NCI-H1417 treated with DMSO at 0.1 percent for 48 hours (cell line): Measurements from ENCODE around the gene HSP90B1.
A peak's percentile ranks its signal among the peaks of the same experiment; 100 is the strongest.

Experiments used
- DNase-seq: peaks from one replicate; lab custom pipeline; 2025; lab: John Stamatoyannopoulos, UW

The HSP90B1 gene

DNA sequence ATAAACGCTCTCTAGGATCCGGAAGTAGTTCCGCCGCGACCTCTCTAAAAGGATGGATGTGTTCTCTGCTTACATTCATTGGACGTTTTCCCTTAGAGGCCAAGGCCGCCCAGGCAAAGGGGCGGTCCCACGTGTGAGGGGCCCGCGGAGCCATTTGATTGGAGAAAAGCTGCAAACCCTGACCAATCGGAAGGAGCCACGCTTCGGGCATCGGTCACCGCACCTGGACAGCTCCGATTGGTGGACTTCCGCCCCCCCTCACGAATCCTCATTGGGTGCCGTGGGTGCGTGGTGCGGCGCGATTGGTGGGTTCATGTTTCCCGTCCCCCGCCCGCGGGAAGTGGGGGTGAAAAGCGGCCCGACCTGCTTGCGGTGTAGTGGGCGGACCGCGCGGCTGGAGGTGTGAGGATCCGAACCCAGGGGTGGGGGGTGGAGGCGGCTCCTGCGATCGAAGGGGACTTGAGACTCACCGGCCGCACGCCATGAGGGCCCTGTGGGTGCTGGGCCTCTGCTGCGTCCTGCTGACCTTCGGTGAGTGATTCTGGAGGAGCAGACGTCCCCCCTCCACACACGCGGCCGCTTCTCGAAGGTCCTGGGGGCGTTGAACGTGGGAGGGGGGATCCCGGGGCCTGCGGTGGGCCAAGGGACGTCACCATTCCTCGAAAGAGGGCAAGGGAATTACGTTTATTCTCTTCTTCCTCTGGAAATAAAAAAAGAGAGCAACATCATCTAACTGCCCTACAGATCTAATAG is at the start of gene HSP90B1:
TSS of gene HSP90B1 (plus strand) at position 377 of the 753 bp plus-strand sequence. CDS start at position 483, 106 bp downstream.
- DNase-seq: peak; percentile 99

DNA sequence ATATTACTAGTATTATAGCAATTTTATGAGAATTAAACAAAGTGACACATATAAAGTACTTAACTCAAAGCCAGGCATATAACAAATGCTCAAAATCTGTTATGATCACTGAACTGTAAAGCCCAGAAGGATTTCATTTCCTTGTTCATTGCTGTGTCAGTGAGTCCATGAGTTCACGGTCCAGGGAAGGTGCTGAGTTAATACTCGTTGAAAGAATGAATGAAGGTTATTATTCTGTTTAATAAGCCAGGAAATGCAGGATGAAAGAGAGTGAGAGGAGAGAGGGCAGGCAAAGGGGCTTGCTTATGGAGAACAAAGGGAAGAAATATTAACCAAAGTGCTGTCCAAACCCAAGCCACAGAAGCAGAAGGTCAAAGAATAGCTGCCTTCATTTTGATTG is 48.9 kb upstream of the HSP90B1 start:
- DNase-seq: no peak

DNA sequence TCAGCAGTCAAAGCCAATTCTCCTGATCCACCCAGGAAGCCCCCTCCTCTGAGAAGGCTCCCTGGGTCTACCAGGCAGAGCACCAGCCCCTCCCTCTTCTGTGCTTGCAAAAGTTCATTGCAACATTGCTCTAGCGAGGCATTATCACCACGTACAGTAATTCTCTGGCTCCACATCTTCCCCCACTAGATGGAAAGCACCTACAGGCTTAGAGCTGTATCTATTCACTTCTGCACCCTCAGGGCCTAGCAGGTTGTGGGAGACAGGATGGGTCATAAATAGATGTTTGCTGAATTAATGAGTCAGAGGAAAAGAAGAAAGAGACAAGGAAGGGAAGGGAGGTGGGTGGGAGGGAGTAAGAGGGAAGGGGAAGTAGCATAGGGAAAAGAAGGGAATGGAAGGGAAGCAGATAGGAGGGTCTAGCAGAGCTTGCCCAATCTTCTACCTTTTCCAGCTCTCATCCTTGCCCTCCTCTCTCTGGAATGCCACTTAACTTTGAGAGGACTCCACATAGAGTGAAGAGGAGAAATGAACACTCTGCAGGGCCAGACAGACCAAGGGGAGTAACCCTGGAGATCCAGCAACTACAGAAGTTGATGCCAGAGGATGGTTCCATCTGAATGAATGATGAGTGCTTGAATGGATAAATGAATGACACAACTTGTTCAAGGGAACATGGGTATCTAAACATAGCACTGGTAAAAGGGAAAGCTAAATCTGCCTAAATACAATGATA is 47.2 kb upstream of the HSP90B1 start:
- no peak for DNase-seq

DNA sequence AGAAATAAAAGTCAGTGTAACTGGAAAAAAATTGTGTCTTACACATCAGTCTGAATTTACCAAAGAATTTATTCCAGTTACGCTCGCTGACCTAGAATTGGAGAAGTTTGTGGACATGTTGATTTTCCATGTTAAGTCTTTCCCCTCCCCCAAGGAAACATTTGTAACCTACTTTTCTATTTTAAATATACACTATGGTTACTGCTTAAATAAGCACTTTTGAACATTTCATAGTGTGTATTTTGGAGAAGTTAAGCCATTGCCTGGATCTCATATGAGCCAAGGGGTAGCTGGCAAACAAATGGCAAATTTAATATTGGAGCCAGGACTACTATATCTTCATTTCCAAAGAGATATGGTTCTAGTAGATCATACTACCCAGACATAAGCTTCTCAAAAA is 46.3 kb upstream of the HSP90B1 start:
- DNase-seq: no peak

DNA sequence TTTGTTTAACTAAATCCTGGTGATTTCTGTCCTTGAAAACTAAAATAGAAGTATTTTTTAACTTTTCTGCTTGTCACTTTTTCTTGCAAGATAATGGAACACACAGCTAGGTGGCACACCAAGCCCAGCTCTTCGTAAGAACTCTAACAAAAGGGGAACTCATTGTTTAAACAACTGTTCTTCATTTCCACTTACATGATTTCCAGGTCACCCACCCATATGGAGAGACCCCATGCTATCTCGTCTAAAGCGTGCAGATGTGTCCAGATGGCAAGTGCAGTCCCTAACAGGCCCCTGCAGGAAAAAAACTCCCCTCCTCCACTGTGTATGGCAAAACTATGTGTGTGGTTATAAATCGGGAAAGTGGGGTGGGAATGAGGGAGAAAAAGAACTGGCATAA is 45.9 kb upstream of the HSP90B1 start:
- peak; percentile 11 for DNase-seq

DNA sequence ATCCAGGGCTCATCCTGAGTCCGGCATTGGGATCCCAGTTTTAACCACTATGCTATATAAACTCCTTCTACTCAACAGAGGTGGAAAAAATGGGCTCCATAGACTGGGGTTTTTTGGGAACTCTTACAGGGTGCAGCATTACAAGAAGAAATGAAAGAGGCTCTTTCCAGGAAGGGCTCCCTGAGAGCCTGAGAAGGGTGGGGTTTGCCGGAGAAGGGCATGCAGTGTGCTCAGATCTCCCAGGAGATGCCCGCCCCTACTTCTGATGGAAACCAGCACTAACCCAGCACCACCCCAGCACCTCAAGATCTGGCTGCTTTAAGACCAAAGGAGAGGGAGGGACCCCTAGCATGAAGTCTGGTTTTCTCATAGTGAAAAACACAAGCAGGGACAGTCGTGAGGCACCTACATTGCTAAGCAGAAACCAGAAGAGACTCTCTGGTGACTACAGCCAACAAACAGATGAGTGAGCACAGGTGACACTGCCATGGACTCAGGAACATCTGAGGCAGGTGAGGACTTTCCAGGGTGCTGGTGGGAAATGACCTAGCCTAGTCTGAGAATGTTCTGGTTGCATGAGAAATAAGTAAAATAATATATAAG is 43.9 kb upstream of the HSP90B1 start:
- DNase-seq: no peak

DNA sequence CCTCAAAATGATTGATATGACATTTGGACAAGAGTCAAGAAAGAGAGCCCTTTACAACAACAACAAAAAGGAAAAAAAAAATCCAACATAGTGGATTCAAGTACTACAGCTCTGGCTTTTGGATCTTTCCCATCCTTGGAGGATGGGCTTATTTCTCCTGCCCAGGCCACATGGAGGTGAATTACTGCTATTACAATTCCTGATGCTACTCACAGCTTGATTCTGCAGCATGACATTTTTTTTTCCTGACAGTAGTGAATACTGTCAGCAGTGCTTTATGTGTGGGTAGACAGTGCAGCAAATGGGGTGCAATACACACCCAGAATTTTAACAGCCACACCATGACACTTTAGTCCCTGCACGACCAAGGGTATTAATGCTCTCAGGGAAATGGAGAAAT is 42.5 kb upstream of the HSP90B1 start:
- DNase-seq: no peak

DNA sequence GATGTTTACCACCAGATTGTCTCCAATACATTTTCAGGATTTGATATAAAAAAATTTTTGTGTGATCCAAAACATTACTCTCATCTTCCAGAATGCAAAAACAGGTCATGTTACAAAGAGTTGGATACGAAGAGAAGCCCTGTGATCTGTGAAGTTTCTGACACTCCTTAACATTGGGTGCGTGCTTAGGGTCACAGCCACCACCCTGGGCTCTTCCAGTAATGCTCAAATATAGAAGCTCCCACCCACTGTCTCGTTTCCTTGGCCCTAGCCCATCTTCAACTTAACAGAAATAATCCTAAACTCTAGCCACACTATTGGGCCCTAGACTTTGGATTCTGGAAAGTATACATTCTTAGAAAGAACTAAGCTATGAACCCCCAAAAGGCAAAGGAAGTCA is 32.9 kb upstream of the HSP90B1 start:
- no peak for DNase-seq

DNA sequence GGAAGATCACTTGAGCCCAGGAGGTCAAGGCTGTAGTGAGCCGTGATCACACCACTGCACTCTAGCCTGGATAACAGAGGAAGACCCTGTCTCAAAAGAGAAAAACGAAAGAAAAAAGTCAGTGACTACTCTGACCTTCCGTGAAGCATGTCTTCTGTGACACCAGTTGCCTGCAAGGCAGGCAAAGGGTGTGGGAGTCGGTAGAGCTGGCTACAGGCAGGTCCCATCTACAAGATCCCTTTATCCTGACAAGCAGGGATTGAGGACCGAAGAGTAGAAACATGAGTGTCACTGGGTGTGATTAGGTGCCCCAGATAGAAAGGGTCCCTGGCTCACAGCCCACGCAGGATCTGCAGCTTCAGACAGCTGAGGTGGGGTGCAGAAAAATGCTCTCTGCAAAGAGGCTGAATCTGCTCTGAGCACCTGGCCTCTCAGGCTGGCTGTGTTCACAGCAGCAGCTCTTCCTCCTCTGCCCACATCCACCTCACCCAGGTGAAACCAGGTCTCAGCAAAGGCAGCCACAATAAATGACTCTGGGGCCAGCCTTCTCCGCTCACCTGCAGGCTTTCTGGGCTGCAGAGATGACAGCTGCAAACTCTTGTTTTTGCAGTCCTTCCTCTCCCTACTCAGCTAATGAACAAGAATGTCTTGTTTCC is 28.6 kb upstream of the HSP90B1 start:
- no peak for DNase-seq

DNA sequence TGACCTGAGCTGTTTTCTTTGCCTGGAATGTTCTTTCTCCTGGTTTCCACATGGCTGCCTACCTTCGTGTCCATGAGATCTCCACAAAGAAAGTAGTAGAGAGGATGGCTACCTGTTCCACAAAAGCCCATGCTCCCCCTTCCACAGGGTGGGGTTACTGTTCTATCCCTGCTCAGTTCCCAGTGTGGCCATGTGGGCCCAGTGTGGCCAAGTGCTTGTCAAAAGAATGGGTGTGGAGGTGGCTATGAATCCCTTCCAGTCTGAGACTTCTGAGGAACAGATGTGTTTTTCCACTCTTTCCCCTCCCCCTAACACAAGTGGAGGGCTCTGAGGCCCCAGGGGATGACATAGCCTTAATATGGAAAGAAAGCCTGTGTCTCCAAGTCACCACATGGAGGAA is 26.2 kb upstream of the HSP90B1 start:
- DNase-seq: no peak

DNA sequence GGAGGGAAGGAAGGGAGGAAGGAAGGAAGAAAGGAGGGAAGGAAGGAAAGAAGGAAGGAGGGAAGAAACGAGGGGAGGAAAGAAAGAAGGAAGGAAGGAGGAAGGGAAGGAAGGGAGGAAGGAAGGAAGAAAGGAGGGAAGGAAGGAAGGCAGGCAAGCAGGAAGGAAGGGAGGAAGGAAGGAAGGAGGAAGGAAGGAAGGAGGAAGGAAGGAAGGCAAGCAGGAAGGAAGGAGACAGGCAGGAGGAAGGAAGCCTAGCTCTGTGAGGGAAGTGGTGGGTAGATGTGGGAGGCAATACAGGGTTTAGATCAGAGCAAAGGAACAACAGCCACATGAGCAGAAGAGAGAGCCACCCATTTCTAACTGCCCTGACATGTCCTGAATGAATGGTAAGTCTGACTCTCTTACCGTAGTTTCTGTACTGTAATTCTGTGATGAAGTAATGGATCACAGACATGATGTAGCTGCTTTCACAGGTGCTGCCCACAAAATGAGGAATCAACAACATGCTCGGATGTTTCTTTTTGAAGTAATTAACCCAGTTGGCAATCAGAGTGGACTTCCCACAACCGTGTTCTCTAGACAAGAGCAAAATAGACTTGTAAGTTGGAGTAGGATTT is 24.4 kb upstream of the HSP90B1 start:
- no peak for DNase-seq

DNA sequence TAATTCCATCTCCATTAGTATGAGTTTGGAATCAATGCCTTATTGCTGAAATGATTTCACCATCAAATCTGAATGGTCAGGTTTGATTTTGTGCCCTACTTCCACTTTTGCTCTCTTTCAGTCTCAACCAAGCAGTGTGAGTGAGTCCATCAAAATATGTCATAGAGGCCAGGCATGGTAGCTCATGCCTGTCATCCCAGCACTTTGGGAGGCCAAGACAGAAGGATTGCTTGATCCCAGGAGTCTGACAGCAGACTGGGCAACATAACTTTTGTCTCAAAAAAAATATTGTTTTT is 22.0 kb upstream of the HSP90B1 start:
- DNase-seq: no peak

DNA sequence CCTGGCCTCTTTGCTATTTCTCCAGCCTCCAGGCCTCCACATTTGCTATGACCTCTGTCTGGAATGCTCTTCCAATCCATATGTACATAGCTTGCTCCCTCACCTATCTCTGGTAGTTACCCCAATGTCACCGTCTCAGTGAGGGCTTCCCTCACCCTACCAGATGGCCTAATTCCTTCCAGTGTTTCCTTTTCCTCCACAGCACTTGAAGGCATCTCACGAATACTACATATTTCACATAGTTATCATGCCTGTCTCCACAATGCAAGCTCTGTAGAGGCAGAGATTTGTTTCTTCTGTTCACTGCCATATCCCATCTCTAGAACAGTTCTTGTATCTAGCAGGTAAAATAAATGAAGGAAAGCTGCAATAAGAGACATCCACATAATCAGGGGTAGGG is 21.3 kb upstream of the HSP90B1 start:
- no peak for DNase-seq

DNA sequence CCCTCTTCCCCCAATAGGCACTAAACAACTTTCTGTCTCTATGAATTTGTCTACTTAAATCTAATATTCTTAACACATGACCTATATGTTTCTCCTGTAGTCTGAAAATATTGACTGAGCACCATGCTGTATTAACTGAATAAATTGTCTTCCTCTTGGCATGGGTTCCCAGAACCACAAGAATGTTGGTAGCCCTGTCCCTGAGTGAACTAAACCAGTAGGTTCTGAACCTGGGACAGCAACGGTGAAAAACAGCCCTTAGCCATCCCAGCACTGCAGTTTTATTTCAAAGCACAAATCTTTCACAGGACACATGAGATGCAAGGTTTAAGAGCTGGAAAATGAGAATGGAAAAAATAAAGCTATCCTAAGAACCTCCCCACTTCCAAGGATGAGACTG is 20.4 kb upstream of the HSP90B1 start:
- DNase-seq: no peak

DNA sequence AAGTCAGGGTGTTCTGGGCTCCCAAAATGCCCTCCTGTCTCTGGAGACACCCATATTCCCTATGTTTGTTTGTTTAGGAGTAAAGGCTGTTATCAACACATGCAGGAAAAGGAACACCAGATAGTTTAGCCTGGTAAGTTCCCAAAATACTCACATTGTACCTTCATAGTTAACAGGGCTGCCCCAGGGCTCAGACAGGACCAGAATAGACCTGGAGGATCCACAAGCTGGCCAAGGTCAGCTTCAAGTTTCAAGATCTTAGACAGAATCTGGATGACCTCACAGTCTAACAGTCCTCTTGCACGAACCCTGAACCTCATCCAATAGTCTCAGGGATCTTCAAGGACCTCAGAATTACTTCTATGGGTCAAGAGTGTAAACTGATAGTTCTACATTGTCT is 18.1 kb upstream of the HSP90B1 start:
- DNase-seq: no peak

DNA sequence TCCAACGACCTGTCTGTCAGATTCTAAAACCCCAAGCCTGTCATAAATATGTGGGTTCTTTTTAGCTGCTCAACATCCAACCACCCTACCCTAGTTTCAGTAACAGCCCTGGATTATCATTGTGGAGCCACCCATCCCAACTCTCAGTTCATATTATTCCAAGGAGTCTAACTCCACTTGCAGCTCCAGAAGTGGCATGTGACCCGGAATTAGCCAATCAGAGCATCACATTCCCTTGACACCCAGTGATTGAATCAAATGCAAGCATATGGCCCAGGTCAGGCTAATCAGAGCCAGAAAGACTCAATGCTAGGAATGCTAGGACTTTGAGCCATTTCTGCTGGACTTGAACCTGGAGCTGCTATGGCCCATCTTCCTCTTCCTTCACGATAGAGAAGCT is 17.1 kb upstream of the HSP90B1 start:
- DNase-seq: no peak

DNA sequence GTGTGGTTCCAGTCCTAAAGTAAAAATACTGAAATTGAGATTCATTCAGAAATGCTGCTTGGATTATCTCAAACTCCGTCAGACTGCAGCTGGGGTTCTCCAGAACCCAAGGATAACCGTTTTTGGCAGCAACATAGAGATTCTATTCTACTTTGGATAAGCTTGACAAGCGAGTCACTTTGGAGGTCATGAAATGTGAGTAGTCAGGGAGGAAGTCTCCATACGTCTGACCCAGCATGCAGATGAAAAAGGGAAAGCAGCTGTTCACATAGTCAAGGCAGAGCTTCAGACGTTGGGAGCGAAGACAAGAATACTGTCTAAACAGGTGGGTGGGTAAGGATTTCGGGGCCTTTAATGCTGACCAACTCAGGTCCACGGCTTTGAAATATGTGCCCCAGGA is 14.9 kb upstream of the HSP90B1 start:
- DNase-seq: no peak

DNA sequence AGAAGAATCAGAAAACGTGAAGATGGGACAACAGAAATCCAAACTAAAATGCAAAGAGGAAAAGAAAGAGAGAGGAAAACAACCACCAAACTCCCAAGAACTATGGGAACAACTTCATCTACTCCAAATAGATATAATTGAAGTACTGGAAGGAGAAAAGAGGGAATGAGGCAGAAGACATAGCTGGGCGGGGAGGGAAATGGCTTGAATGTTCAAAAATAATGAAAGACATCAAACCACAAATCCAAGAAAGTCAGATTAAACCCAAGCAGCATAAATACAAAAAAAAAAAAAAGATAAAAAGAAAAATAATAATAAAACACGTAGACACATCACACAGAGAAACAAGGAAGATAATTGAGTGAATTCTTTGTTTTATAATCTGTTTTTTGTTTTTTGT is 12.3 kb upstream of the HSP90B1 start:
- no peak for DNase-seq

DNA sequence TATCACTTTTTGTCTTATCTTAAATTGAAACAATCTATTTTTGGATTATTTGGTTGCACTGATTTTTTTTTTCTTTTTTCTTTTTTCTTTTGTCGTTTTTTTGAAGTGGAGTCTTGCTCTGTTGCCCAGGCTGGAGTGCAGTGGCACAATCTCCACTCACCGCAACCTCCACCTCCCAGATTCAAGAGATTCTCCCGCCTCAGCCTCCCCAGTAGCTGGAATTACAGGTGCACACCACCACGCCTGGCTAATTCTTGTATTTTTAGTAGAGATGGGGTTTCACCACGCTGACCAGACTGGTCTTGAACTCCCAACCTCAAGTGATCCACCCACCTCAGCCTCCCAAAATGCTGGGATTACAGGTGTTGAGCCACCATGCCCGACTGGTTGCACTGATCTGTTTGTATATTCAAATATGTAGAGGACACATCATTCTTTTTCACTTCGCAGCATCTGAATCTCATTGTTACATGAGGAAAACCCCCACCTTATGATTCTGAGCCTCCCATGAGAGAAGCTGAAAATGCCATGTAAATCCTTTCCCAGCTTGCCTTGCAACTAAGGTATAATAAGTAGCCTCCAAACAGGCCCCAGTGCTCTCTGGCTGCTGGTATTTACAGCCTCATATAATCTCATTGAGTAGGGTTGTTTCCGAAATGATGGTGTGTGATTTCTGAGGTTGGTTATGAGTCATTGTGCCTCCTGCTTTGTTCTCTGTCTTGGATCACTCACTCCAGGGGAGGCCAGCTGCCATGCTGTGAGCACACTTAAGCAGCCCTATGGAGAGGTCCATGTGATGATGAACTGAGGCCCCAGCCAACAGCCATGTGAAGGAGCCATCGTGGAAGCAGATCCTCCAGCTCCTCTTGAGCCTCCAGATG is 5.2 kb upstream of the HSP90B1 start:
- DNase-seq: no peak

DNA sequence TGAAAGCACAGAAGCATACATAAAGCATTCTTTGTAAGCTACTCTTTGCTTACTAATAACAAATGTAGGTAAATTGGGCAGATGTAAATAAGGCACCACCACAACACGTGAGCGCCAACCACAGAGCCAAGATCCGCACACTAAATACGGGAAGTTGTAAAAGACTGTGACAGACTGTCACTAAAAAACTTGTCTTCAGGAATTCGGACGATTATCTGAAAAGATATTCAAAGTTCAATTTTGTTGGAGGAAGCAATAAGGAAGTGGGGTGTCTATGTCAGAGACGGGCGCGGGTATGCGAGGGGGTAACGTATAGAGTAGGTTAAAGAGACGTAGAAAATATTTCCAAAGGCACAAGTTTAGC is 1.5 kb upstream of the HSP90B1 start:
- DNase-seq: no peak

DNA sequence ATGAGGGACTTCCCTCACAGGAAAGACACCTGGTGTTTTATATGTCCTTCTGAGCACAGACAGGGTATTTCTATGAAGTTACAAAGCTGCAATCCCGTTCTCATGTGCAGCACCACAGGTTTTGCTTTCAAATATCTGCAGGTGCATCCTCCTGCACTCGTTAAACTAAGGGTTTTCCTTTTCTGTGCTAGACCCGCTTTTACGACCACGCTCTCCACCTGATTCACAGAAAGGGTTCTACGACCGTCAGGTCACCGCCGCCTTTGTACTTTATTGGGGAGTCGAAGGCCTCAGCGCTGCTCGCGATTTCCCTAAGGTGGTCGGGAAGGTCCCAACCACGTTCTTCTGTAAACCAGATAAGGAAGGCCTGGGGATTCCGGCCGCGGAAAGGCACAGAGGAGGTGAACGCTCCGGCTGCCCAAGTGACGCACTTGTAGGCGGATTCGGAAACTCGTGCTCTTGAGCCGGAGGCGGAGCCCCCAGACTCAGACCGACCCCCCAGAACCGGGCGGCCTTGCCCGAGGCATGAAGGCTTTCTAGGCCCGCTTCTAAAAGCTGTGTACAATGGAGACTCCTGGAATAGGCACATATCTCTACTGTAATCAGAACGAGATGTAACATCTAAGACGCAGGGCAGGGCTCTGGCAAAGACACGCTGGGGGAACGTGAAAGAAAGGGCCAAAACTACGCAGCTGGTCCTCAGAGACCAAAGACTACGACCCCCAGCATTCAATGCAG is 995 bp upstream of the HSP90B1 start:
- peak; percentile 91 for DNase-seq
